ENCODE data around the gene RNF212. TPM values are rescaled to one million over a fixed set of nuclear protein-coding genes. Genes with fewer than 3 reads are reported as not detected.

The RNF212 gene
- total and polyA plus RNA-seq, 2 experiments from 2014 or later: 0.80 to 1.7 TPM

DNA sequence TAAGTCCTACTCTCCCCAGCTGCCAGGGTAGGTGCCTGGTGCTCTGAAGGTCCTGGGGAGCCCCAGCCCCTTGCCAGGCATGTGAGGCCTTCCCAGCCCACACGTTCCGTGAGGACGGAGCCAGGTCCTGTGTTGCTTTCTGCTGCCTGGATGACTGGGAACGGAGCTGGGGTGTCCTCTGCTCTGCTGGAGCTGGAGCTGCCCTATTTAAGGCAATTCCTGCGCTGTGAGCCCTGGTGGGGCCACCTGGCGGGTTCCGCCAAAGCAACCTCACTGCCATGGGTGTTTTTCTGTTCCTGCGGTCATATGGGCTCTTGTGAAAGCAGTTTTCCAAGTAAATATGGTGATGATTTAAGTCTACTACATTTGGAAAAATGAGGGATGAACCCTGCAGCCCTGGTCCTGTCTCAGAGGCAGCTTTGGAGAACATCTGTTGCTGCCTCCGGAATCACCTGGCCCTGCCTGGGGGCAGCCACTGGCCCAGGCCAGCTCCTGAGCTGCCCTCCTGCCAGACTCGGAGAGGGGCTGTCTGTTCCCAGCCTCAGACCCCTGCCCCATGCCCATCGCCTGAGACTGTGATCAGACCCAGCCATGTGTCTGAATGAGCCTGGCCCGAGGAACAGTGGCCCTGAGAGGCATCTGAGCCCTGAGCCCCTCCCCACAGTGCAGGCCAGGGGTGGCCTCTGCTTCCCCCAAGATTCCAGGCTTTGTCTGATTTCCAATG lies 68.7 kb downstream of the RNF212 start:
- H3K9me3 ChIP-seq (ENCODE audit: low read depth): no peaks in the 10 kb centered on the region
- H3K36me3 ChIP-seq: no peaks in the 10 kb centered on the region
- H3K27ac ChIP-seq: no peak overlapping the region
- H3K4me1 ChIP-seq (ENCODE audit: low read depth): no peaks in the 10 kb centered on the region
- no peak overlapping the region for H3K4me3 ChIP-seq
- peaks cover 44% of the 10 kb centered on the region for H3K27me3 ChIP-seq
- no peak for DNase-seq (ENCODE audit: low read depth in 1 of 2, low spot score in 1 of 2)
- TF ChIP-seq, protein P1, sequence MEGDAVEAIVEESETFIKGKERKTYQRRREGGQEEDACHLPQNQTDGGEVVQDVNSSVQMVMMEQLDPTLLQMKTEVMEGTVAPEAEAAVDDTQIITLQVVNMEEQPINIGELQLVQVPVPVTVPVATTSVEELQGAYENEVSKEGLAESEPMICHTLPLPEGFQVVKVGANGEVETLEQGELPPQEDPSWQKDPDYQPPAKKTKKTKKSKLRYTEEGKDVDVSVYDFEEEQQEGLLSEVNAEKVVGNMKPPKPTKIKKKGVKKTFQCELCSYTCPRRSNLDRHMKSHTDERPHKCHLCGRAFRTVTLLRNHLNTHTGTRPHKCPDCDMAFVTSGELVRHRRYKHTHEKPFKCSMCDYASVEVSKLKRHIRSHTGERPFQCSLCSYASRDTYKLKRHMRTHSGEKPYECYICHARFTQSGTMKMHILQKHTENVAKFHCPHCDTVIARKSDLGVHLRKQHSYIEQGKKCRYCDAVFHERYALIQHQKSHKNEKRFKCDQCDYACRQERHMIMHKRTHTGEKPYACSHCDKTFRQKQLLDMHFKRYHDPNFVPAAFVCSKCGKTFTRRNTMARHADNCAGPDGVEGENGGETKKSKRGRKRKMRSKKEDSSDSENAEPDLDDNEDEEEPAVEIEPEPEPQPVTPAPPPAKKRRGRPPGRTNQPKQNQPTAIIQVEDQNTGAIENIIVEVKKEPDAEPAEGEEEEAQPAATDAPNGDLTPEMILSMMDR (IDR thresholded peaks at IDR 0.05; ENCODE audit: low read depth, low read length): no peak

DNA sequence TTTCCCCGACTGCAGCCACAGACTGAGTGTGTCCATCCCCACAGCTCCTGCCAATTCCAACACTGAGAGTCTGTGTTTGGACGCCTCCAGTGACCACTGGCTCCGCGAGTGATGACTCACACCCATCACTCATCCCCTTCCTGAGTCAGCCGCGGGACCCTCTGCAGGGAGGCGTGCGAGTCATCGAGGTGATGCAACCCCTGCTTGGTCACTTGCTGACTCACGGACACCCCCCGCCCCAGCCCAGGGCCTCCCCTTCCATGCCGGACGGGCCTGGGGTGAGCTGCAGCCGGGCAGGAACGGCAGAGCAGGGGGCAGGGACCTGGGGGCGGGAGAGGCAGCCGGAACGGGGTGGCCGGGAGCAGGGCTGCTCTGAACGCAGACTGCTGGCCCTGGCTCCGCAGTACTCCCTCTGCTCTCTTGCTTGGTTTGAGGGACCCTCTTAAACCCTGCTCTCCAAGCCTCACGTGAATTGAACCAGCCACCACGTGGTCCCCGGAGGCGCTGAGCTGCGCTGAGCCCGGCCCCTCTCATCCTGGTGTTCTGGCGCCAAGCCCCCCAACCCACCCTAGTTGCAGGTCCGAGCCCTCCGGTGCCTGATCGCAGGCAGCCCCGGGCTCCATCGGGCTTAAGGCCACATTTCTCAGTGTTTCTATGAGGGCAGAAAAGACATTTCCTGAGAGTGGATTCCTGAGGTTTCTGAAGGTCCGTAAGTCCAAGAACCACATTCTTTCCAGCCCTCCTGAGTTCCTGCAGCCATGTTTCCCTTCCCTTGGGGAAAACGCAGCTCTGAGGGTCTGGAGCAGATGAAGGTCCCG lies 69.5 kb downstream of the RNF212 start:
- TF ChIP-seq, protein P1 (IDR thresholded peaks at IDR 0.05; ENCODE audit: low read depth, low read length): no peak
- peak in 1 of 2 donors; percentile 99 for DNase-seq (ENCODE audit: low read depth in 1 of 2, low spot score in 1 of 2)

DNA sequence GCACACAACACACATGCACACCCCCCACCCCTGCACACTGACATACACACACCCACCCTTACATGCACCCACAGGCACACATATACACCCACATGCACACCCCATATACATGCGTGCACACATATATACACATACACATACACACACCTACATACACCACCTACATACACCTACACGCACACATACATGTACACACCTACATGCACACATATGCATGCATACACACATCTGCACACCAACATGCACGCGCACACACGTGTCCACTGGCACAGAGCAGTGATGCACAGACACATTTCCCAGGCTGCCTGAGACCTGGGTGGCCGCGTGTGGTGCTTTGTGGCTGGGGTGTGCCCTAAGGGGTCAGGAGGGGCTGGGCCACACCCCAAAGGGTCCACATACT lies 70.2 kb downstream of the RNF212 start:
- Histone ChIP-seq H3K27ac (no peak overlapping the region), H3K4me3 (no peak overlapping the region), H3K27me3 (peaks cover 29% of the 10 kb centered on the region), H3K9me3 (ENCODE audit: low read depth) (no peaks in the 10 kb centered on the region), H3K4me1 (ENCODE audit: low read depth) (no peaks in the 10 kb centered on the region), H3K36me3 (no peaks in the 10 kb centered on the region)
- no peak for DNase-seq (ENCODE audit: low read depth in 1 of 2, low spot score in 1 of 2)
- TF ChIP-seq, protein P1 (IDR thresholded peaks at IDR 0.05; ENCODE audit: low read depth, low read length): no peak

More for the DNA sequence above, 69.5 kb downstream of the RNF212 start:
- peaks cover 36% of the 10 kb centered on the region for H3K27me3 ChIP-seq
- no peak overlapping the region for H3K4me3 ChIP-seq
- H3K4me1 ChIP-seq (ENCODE audit: low read depth): no peaks in the 10 kb centered on the region
- no peak overlapping the region for H3K27ac ChIP-seq
- H3K36me3 ChIP-seq: no peaks in the 10 kb centered on the region
- H3K9me3 ChIP-seq (ENCODE audit: low read depth): no peaks in the 10 kb centered on the region

DNA sequence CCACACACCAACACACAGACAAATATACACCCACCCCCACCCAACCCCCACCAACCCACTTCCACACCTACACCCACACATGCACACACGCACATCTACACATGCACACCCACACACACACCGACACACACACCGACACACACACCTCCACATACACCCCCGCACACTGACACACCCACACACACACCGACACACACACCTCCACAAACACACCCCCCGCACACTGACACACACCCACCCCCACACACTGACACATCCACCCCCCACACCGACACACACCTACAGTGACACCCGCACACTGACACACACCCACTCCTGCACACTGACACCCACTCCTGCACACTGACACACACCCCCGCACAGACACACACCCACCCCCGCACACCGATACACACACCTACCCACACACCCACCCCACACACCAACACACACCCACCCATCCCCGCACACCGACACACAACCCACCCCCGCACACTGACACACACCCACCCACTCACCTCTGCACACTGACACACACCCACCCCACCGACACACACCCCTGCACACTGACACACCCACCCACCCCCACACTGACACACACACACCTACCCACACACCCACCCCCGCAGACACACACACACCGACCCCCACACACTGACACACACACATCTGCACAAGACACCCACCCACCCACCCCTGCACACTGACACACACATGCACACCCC lies 70.9 kb downstream of the RNF212 start:
- DNase-seq (ENCODE audit: low read depth in 1 of 2, low spot score in 1 of 2): no peak
- H3K4me3 ChIP-seq: no peak overlapping the region
- H3K27ac ChIP-seq: no peak overlapping the region
- TF ChIP-seq, protein P1 (IDR thresholded peaks at IDR 0.05; ENCODE audit: low read depth, low read length): no peak
- H3K27me3 ChIP-seq: peaks cover 23% of the 10 kb centered on the region
- H3K4me1 ChIP-seq (ENCODE audit: low read depth): no peaks in the 10 kb centered on the region
- no peaks in the 10 kb centered on the region for H3K36me3 ChIP-seq
- no peaks in the 10 kb centered on the region for H3K9me3 ChIP-seq (ENCODE audit: low read depth)

DNA sequence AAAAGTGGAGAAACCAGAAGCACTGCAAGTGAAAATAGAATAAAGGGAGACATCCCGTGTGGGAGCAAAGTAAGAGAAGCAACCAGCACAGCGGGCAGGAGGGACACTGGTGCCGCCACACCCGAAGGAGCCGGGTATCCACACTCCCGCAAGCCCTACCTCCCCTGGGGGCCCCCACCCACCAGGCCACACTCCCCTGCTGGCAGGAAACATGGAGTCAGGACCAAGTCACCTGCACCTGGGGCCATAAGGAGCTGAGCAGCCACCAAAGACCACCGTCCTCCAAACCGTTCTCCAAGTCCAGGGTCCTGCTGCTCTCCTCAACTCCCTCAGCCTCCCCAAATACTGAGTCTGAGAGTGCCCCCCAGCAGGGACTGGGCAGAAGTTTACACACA lies 71.4 kb downstream of the RNF212 start:
- Histone ChIP-seq H3K4me3 (no peak overlapping the region), H3K27ac (no peak overlapping the region), H3K9me3 (ENCODE audit: low read depth) (no peaks in the 10 kb centered on the region), H3K36me3 (no peaks in the 10 kb centered on the region), H3K27me3 (peaks cover 17% of the 10 kb centered on the region), H3K4me1 (ENCODE audit: low read depth) (no peaks in the 10 kb centered on the region)
- DNase-seq (ENCODE audit: low read depth in 1 of 2, low spot score in 1 of 2): no peak
- TF ChIP-seq, protein P1 (IDR thresholded peaks at IDR 0.05; ENCODE audit: low read depth, low read length): no peak
